ENCODE data around the gene AGFG1.

The AGFG1 gene

GRCh38 chr2:227578642-227579041 lies 106.7 kb downstream of the AGFG1 start:
- H3K36me3 ChIP-seq (replicated peaks in 1 of 2; ENCODE audit: control insufficient read depth in 2 of 2, insufficient read depth in 2 of 2, low read length in 2 of 2): no peaks in the 10 kb centered on the region
- no peak overlapping the region for H3K4me2 ChIP-seq (ENCODE audit: insufficient read depth, low read length, poor library complexity, severe bottlenecking)
- no peak overlapping the region for H4K91ac ChIP-seq (ENCODE audit: low read depth, low read length, poor library complexity)
- no peak overlapping the region for H3K4me3 ChIP-seq (ENCODE audit: low read length in 2 of 2)
- H2BK5ac ChIP-seq (ENCODE audit: low read length): no peak overlapping the region
- no peak overlapping the region for H2BK15ac ChIP-seq (ENCODE audit: low read length)
- no peak for DNase-seq (ENCODE audit: low spot score)
- no peak overlapping the region for H3K4ac ChIP-seq (ENCODE audit: low read length)
- no peaks in the 10 kb centered on the region for H3K9me3 ChIP-seq (replicated peaks in 1 of 2; ENCODE audit: control insufficient read depth in 2 of 2, insufficient read depth in 1 of 2, low read depth in 1 of 2, low read length in 2 of 2)
- H2BK120ac ChIP-seq (ENCODE audit: low read depth, low read length): no peak overlapping the region
- H2AK5ac ChIP-seq (ENCODE audit: low read depth, low read length): no peak overlapping the region
- no peak overlapping the region for H3K14ac ChIP-seq (ENCODE audit: low read length)
- H3K27ac ChIP-seq (replicated peaks; ENCODE audit: low read length): no peak overlapping the region
- WGBS, 2 donors (ENCODE audit: extremely low coverage in 2 of 2, insufficient read length in 2 of 2, insufficient replicate concordance in 1 of 2): no CpG with 5 or more reads among the region's 2 CpGs
- no peak overlapping the region for H3K18ac ChIP-seq (ENCODE audit: low read length)
- H3K4me1 ChIP-seq (ENCODE audit: control insufficient read depth in 2 of 2, insufficient read depth in 1 of 2, low read depth in 1 of 2, low read length in 2 of 2): no peaks in the 10 kb centered on the region
- H3K23ac ChIP-seq (ENCODE audit: low read depth, low read length, poor library complexity): no peak overlapping the region
- H2BK12ac ChIP-seq (ENCODE audit: low read length): no peak overlapping the region
- H3K79me1 ChIP-seq (ENCODE audit: low read depth, low read length): no peaks in the 10 kb centered on the region
- no peak overlapping the region for H2AFZ ChIP-seq (ENCODE audit: low read length)
- no peak overlapping the region for H4K8ac ChIP-seq (ENCODE audit: low read depth, low read length)
- no peaks in the 10 kb centered on the region for H3K27me3 ChIP-seq (ENCODE audit: control insufficient read depth in 3 of 3, insufficient read depth in 3 of 3, low read depth in 1 of 3, low read length in 3 of 3)
- H3K9ac ChIP-seq (ENCODE audit: low read depth, low read length, poor library complexity): no peak overlapping the region

- H2BK5ac ChIP-seq (ENCODE audit: low read length): no peak overlapping the region
- no peak overlapping the region for H3K9ac ChIP-seq (ENCODE audit: low read depth, low read length, poor library complexity)
- no peak overlapping the region for H3K4me3 ChIP-seq (ENCODE audit: low read length in 2 of 2)
- no peak overlapping the region for H2AK5ac ChIP-seq (ENCODE audit: low read depth, low read length)
- H3K14ac ChIP-seq (ENCODE audit: low read length): no peak overlapping the region
- H3K27me3 ChIP-seq (ENCODE audit: control insufficient read depth in 3 of 3, insufficient read depth in 3 of 3, low read depth in 1 of 3, low read length in 3 of 3): no peaks in the 10 kb centered on the region
- no peak for DNase-seq (ENCODE audit: low spot score)
- H3K9me3 ChIP-seq (replicated peaks in 1 of 2; ENCODE audit: control insufficient read depth in 2 of 2, insufficient read depth in 1 of 2, low read depth in 1 of 2, low read length in 2 of 2): no peaks in the 10 kb centered on the region
- H2BK15ac ChIP-seq (ENCODE audit: low read length): no peak overlapping the region
- H3K4ac ChIP-seq (ENCODE audit: low read length): no peak overlapping the region
- H3K36me3 ChIP-seq (replicated peaks in 1 of 2; ENCODE audit: control insufficient read depth in 2 of 2, insufficient read depth in 2 of 2, low read length in 2 of 2): no peaks in the 10 kb centered on the region
- no peaks in the 10 kb centered on the region for H3K79me1 ChIP-seq (ENCODE audit: low read depth, low read length)
- H3K23ac ChIP-seq (ENCODE audit: low read depth, low read length, poor library complexity): no peak overlapping the region
- no peak overlapping the region for H3K18ac ChIP-seq (ENCODE audit: low read length)
- WGBS, 2 donors (ENCODE audit: extremely low coverage in 2 of 2, insufficient read length in 2 of 2, insufficient replicate concordance in 1 of 2): no CpG with 5 or more reads among the region's 1 CpG
- H4K91ac ChIP-seq (ENCODE audit: low read depth, low read length, poor library complexity): no peak overlapping the region
- H3K27ac ChIP-seq (replicated peaks; ENCODE audit: low read length): no peak overlapping the region
- no peak overlapping the region for H2BK120ac ChIP-seq (ENCODE audit: low read depth, low read length)
- no peak overlapping the region for H3K4me2 ChIP-seq (ENCODE audit: insufficient read depth, low read length, poor library complexity, severe bottlenecking)
- H2BK12ac ChIP-seq (ENCODE audit: low read length): no peak overlapping the region
- no peaks in the 10 kb centered on the region for H3K4me1 ChIP-seq (ENCODE audit: control insufficient read depth in 2 of 2, insufficient read depth in 1 of 2, low read depth in 1 of 2, low read length in 2 of 2)
- H4K8ac ChIP-seq (ENCODE audit: low read depth, low read length): no peak overlapping the region
- H2AFZ ChIP-seq (ENCODE audit: low read length): no peak overlapping the region
Measured at GRCh38 chr2:227579791-227580190, 107.8 kb downstream of the AGFG1 start.

GRCh38 chr2:227582369-227582768 lies 110.4 kb downstream of the AGFG1 start:
- no peak overlapping the region for H3K14ac ChIP-seq (ENCODE audit: low read length)
- no peaks in the 10 kb centered on the region for H3K36me3 ChIP-seq (replicated peaks in 1 of 2; ENCODE audit: control insufficient read depth in 2 of 2, insufficient read depth in 2 of 2, low read length in 2 of 2)
- H3K27me3 ChIP-seq (ENCODE audit: control insufficient read depth in 3 of 3, insufficient read depth in 3 of 3, low read depth in 1 of 3, low read length in 3 of 3): no peaks in the 10 kb centered on the region
- DNase-seq (ENCODE audit: low spot score): no peak
- no peaks in the 10 kb centered on the region for H3K79me1 ChIP-seq (ENCODE audit: low read depth, low read length)
- H4K91ac ChIP-seq (ENCODE audit: low read depth, low read length, poor library complexity): no peak overlapping the region
- no peak overlapping the region for H4K8ac ChIP-seq (ENCODE audit: low read depth, low read length)
- H3K18ac ChIP-seq (ENCODE audit: low read length): no peak overlapping the region
- no peak overlapping the region for H3K9ac ChIP-seq (ENCODE audit: low read depth, low read length, poor library complexity)
- no peak overlapping the region for H3K4me2 ChIP-seq (ENCODE audit: insufficient read depth, low read length, poor library complexity, severe bottlenecking)
- no peaks in the 10 kb centered on the region for H3K4me1 ChIP-seq (ENCODE audit: control insufficient read depth in 2 of 2, insufficient read depth in 1 of 2, low read depth in 1 of 2, low read length in 2 of 2)
- H3K4ac ChIP-seq (ENCODE audit: low read length): no peak overlapping the region
- no peak overlapping the region for H2AFZ ChIP-seq (ENCODE audit: low read length)
- no peak overlapping the region for H2BK15ac ChIP-seq (ENCODE audit: low read length)
- no peak overlapping the region for H3K27ac ChIP-seq (replicated peaks; ENCODE audit: low read length)
- H3K9me3 ChIP-seq (replicated peaks in 1 of 2; ENCODE audit: control insufficient read depth in 2 of 2, insufficient read depth in 1 of 2, low read depth in 1 of 2, low read length in 2 of 2): no peaks in the 10 kb centered on the region
- no peak overlapping the region for H2BK12ac ChIP-seq (ENCODE audit: low read length)
- no peak overlapping the region for H2BK5ac ChIP-seq (ENCODE audit: low read length)
- H3K4me3 ChIP-seq (ENCODE audit: low read length in 2 of 2): no peak overlapping the region
- no peak overlapping the region for H2BK120ac ChIP-seq (ENCODE audit: low read depth, low read length)
- H2AK5ac ChIP-seq (ENCODE audit: low read depth, low read length): no peak overlapping the region
- H3K23ac ChIP-seq (ENCODE audit: low read depth, low read length, poor library complexity): no peak overlapping the region

- Histone ChIP-seq H4K8ac (ENCODE audit: low read depth, low read length) (no peak overlapping the region), H3K14ac (ENCODE audit: low read length) (no peak overlapping the region), H4K91ac (ENCODE audit: low read depth, low read length, poor library complexity) (no peak overlapping the region), H3K27me3 (ENCODE audit: control insufficient read depth in 3 of 3, insufficient read depth in 3 of 3, low read depth in 1 of 3, low read length in 3 of 3) (no peaks in the 10 kb centered on the region), H2BK12ac (ENCODE audit: low read length) (no peak overlapping the region), H3K27ac (replicated peaks; ENCODE audit: low read length) (no peak overlapping the region), H3K9ac (ENCODE audit: low read depth, low read length, poor library complexity) (no peak overlapping the region), H3K36me3 (replicated peaks in 1 of 2; ENCODE audit: control insufficient read depth in 2 of 2, insufficient read depth in 2 of 2, low read length in 2 of 2) (no peaks in the 10 kb centered on the region), H3K9me3 (replicated peaks in 1 of 2; ENCODE audit: control insufficient read depth in 2 of 2, insufficient read depth in 1 of 2, low read depth in 1 of 2, low read length in 2 of 2) (no peaks in the 10 kb centered on the region), H3K18ac (ENCODE audit: low read length) (no peak overlapping the region), H3K4me2 (ENCODE audit: insufficient read depth, low read length, poor library complexity, severe bottlenecking) (no peak overlapping the region), H3K4me3 (ENCODE audit: low read length in 2 of 2) (no peak overlapping the region), H3K23ac (ENCODE audit: low read depth, low read length, poor library complexity) (no peak overlapping the region), H3K4me1 (ENCODE audit: control insufficient read depth in 2 of 2, insufficient read depth in 1 of 2, low read depth in 1 of 2, low read length in 2 of 2) (peaks cover 0 to under 1% of the 10 kb centered on the region in 2 donors), H3K4ac (ENCODE audit: low read length) (no peak overlapping the region), H2BK120ac (ENCODE audit: low read depth, low read length) (no peak overlapping the region), H2AFZ (ENCODE audit: low read length) (no peak overlapping the region), H2BK15ac (ENCODE audit: low read length) (no peak overlapping the region), H2AK5ac (ENCODE audit: low read depth, low read length) (no peak overlapping the region), H2BK5ac (ENCODE audit: low read length) (no peak overlapping the region), H3K79me1 (ENCODE audit: low read depth, low read length) (no peaks in the 10 kb centered on the region)
- DNase-seq (ENCODE audit: low spot score): no peak
- WGBS, 2 donors (ENCODE audit: extremely low coverage in 2 of 2, insufficient read length in 2 of 2, insufficient replicate concordance in 1 of 2): no CpG with 5 or more reads among the region's 1 CpG
Measured at GRCh38 chr2:227592694-227593387, 120.9 kb downstream of the AGFG1 start.

Data from neuronal stem cell (in vitro differentiated cells).